NCI-H2107 (cell line): ENCODE results near the gene PEX10.
"Not testable (repeated sequence)": the region's sequence is repeated elsewhere in the genome, so short reads cannot be mapped to it uniquely, and the experiment has no call there.

Source experiments
- DNase-seq: peaks from one replicate; lab custom pipeline; 2025; lab: John Stamatoyannopoulos, UW

The PEX10 gene

GRCh38 chr1:2443277-2444137 lies 31.1 kb upstream of the PEX10 start:
- DNase-seq: no peak

GRCh38 chr1:2442661-2443060 lies 30.3 kb upstream of the PEX10 start:
- DNase-seq: no peak

DNA sequence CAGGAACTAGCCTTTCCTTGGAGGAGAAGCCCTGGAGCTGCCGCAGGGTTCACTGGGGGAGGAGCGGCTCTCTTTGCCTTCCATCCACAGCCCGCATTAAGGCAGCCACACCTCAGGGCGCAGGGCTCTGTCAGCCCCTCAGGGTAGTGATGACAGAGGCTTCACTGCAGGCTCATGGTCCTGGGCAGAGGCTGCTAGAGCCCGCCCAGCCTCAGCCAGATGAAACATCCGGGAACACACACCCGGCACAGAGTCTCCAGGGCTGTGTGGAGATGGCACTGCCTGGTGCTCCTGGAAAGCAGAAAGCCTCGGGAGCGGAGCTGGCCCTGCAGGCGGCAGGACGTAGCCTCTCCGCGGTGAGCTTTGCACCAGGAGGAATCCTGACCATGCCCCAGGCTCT lies 29.4 kb upstream of the PEX10 start:
- no peak for DNase-seq

DNA sequence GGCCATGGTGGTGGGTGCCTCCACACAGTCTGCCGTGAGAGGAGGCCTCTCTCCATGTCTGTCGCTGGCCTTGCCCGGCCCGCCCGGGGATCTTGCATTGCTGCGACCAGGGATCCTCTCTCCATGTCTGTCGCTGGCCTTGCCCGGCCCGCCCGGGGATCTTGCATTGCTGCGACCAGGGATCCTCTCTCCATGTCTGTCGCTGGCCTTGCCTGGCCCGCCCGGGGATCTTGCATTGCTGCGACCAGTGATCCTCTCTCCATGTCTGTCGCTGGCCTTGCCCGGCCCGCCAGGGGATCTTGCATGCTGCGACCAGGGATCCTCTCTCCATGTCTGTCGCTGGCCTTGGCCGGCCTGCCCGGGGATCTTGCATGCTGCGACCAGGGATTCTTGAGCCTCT lies 28.0 kb upstream of the PEX10 start:
- DNase-seq: not testable (repeated sequence)

GRCh38 chr1:2439369-2439768 lies 27.0 kb upstream of the PEX10 start:
- no peak for DNase-seq

GRCh38 chr1:2438641-2439040 lies 26.3 kb upstream of the PEX10 start:
- no peak for DNase-seq

DNA sequence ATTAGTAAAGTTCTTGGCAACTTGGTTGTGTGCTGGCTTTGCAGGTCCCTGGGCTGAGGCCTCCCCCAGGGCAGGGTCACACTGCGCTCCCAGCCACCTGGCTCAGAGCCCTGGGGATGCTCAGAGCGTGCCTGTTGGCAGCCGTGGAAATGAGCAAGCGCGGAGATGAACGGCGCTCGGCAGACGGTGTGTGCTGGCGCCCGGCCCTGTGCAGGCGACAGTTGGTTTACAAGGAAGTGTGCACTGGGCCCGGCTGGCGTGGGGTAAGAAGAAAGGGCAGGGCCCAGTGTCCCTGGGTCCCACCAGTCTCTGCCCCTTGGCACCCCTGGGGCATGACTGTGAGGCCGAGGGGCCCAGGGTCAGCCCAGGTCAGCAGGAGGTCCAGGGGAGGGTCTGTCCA lies 25.7 kb upstream of the PEX10 start:
- DNase-seq: no peak

DNA sequence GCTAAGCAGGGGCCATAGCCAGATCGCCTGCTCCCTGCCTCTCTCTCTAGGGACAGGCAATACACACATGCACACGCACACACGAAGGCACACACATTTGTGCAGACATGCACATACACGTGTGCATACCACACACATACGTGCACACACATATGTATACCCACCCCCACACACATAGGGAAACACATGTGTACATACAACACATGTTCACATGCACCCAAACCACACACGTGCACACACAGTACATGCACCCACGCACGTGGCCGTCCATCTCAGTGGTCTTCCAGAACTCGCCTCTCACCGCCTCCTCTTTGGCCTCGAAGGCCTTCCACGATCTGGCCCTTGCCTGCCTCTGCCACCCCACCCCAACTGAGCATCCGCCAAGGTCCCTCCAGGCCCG lies 25.3 kb upstream of the PEX10 start:
- no peak for DNase-seq

GRCh38 chr1:2436876-2437275 lies 24.5 kb upstream of the PEX10 start:
- no peak for DNase-seq

DNA sequence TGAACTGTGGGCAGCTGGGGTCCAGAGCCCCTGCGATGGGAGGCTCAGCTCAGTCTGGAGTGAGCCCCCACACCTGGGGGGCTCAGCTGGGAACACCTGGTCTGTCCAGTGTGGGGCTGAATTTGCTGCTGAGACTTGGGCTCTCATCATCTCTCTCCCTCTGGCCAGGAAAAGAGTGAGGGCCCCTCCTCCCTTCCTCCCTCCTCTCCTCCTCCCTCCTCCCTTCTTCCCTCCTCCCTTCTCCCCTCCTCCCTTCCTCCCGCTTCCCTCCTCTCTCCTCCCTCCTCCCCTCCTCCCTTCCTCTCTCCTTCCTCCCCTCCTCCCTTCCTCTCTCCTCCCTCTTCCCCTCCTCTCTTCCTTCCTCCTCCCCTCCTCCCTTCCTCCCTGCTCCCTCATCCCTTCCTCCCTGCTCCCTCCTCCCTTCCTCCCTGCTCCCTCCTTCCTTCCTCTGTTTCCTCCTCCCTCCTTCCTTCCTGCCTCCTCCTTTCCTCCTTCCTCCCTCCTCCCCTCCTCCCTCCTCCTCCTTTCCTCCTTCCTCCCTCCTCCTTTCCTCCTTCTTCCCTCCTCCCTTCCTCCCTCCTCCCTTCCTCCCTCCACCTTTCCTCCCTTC lies 23.5 kb upstream of the PEX10 start:
- DNase-seq: no peak

GRCh38 chr1:2435091-2435490 lies 22.7 kb upstream of the PEX10 start:
- DNase-seq: no peak

- no peak for DNase-seq
Observed at GRCh38 chr1:2433936-2434655, 21.7 kb upstream of the PEX10 start.

DNA sequence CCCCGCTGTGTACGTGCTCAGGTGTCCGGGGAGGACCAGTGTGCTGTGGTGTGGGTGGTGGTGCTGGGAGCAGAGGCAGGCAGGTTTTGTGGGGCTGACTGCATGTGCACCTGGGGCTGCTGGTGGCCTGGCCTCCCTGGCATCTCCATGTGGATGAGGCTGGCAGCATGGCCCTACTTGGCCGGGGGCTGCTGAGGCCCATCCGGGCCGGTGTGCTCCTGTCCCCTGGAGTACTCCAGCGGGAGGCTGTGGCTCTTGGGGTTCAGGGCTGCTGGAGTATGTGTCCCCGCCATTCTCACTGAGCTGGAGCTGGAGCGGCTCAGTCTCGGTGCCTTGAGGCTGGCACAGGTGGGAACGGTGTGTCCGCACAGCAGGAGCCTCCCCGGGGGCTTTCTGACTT lies 20.8 kb upstream of the PEX10 start:
- no peak for DNase-seq

DNA sequence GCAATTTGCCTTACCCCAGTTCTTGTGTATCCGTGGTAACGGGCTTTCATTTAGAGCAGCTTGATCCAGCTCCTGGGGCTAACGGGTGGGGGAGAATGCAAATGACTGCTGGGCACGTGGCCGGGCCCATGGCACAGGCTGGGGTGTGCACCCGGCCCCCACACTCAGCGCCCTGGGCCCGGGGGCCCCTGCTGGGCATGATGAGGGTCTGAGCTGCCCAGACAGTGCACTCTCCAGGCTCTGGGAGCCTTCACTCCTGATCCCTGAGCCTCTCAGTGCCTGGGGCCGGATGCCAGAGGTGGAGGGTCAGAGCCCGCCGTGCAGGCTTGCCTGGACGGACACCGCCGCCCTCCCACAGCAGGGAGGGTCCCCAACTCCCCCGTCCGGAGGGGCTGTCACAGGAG lies 20.1 kb upstream of the PEX10 start:
- DNase-seq: no peak

- no peak for DNase-seq
Observed at GRCh38 chr1:2431518-2431917, 19.2 kb upstream of the PEX10 start.

DNA sequence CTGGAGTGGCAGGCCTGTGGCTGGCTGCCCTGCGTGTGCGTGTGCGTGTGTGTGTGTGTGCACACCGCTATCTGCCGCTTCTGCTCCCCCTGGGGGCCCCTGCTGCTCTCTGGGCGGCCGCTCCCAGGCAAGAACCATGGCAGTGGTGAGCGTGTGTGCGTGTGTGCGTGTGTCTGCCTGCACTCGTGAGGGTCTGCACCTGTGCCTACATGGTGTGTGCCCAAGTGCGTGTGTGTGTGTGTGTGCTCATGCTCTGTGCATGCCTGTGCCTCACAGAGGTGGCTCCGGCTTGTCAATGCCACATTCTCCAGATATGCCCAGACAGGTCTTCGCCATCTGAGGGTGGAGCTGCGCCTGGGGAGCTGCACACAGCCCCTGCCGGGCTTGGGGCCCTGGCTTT lies 18.7 kb upstream of the PEX10 start:
- no peak for DNase-seq

DNA sequence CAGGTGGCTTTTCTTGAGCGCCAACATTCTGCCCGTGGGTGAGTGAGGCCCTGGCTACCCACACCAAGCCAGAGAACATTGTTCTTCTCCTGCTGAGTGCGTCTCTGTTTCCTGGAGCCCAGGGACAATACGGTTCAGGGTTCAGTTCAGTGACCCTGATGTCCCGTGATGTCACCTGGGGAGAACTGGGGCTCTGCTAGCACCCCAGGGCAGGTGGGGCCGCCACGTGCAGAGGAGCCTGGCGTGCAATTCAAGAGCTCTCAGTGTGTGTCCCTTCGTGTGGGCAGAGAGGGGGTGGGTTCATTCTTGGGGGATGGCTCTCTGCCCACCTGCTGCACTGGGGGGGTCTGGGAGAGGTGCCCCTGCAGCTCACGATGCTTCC lies 18.2 kb upstream of the PEX10 start:
- DNase-seq: no peak

GRCh38 chr1:2429780-2430591 lies 17.6 kb upstream of the PEX10 start:
- no peak for DNase-seq

DNA sequence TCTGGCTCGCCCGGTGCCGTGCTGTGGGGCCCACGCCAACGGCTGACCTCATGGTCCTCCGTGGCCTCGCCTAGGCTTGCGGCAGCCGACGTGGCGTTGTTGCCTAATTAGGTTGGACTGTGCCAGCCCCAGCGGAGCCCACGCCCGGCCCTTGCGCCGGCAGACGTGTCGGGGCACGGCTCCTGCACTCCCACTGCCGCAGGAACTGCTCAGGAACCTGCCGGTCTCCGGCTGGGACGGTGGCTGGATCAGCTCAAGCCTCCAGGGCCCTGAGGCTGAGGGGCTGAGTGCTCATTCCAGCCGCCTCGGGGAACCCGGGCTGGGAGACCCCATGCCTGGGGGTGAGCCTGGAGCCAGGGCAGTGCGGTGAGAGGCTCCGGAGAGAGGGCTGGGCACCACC lies 16.1 kb upstream of the PEX10 start:
- no peak for DNase-seq

DNA sequence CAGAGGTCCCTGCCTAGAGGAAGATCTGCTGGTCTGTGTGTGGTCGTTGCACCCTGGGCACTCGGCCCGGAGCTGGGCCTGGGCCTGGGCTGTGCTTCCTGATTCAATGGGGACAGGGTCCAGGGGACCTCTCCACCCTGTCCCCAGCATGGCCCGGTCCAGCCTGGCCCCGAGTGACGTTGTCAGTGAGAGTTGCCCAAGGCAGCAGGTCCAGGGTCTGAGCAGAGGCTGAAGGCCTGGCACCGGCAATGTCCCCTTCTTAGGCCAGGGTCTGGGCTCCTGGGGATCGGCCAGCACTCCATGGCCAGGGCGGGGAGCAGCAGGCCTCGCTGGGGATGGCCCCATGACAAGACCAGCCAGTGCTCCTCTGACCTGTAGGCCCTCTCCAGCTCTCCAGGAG lies 15.6 kb upstream of the PEX10 start:
- DNase-seq: no peak

- DNase-seq: no peak
Observed at GRCh38 chr1:2427051-2427450, 14.7 kb upstream of the PEX10 start.

GRCh38 chr1:2426540-2426939 lies 14.2 kb upstream of the PEX10 start:
- DNase-seq: no peak
